ENCODE data around the gene EFHC2.

EFHC2 gene

GRCh38 chrX:44343412-44344141 lies at the start of gene EFHC2:
Gene EFHC2 (minus strand): TSS chrX:44343672. CDS start chrX:44343588, 84 bp downstream.
- DNase-seq (ENCODE audit: low spot score): no peak

- DNase-seq (ENCODE audit: low spot score): no peak
Measured at GRCh38 chrX:44392767-44393166, 49.3 kb upstream of the EFHC2 start.

GRCh38 chrX:44384688-44385338 lies 41.3 kb upstream of the EFHC2 start:
- no peak for DNase-seq (ENCODE audit: low spot score)

GRCh38 chrX:44382871-44383270 lies 39.4 kb upstream of the EFHC2 start:
- DNase-seq (ENCODE audit: low spot score): no peak

- no peak for DNase-seq (ENCODE audit: low spot score)
Measured at GRCh38 chrX:44352758-44353157, 9.3 kb upstream of the EFHC2 start.

- DNase-seq (ENCODE audit: low spot score): no peak
Measured at GRCh38 chrX:44349561-44349960, 6.1 kb upstream of the EFHC2 start.

GRCh38 chrX:44344687-44345086 lies 1.2 kb upstream of the EFHC2 start:
- DNase-seq (ENCODE audit: low spot score): no peak

- DNase-seq (ENCODE audit: low spot score): no peak
Measured at GRCh38 chrX:44344194-44344593, 722 bp upstream of the EFHC2 start.

GRCh38 chrX:44342866-44343265 lies 606 bp downstream of the EFHC2 start:
- DNase-seq (ENCODE audit: low spot score): no peak

- DNase-seq (ENCODE audit: low spot score): no peak
Measured at GRCh38 chrX:44338361-44338760, 5.1 kb downstream of the EFHC2 start.

GRCh38 chrX:44332437-44332836 lies 11.0 kb downstream of the EFHC2 start:
- no peak for DNase-seq (ENCODE audit: low spot score)

- DNase-seq (ENCODE audit: low spot score): no peak
Measured at GRCh38 chrX:44330227-44330626, 13.2 kb downstream of the EFHC2 start.

GRCh38 chrX:44319550-44319949 lies 23.9 kb downstream of the EFHC2 start:
- DNase-seq (ENCODE audit: low spot score): no peak

- DNase-seq (ENCODE audit: low spot score): no peak
Measured at GRCh38 chrX:44317181-44317580, 26.3 kb downstream of the EFHC2 start.

- no peak for DNase-seq (ENCODE audit: low spot score)
Measured at GRCh38 chrX:44314808-44315207, 28.7 kb downstream of the EFHC2 start.

- DNase-seq (ENCODE audit: low spot score): no peak
Measured at GRCh38 chrX:44314259-44314734, 29.2 kb downstream of the EFHC2 start.

- DNase-seq (ENCODE audit: low spot score): no peak
Measured at GRCh38 chrX:44312421-44312820, 31.1 kb downstream of the EFHC2 start.

GRCh38 chrX:44310227-44310626 lies 33.2 kb downstream of the EFHC2 start:
- DNase-seq (ENCODE audit: low spot score): no peak

- DNase-seq (ENCODE audit: low spot score): no peak
Measured at GRCh38 chrX:44308869-44309268, 34.6 kb downstream of the EFHC2 start.

- peak; percentile 68 for DNase-seq (ENCODE audit: low spot score)
Measured at GRCh38 chrX:44306356-44306755, 37.1 kb downstream of the EFHC2 start.

- no peak for DNase-seq (ENCODE audit: low spot score)
Measured at GRCh38 chrX:44305921-44306320, 37.6 kb downstream of the EFHC2 start.

- no peak for DNase-seq (ENCODE audit: low spot score)
Measured at GRCh38 chrX:44303119-44303518, 40.4 kb downstream of the EFHC2 start.

GRCh38 chrX:44299177-44299576 lies 44.3 kb downstream of the EFHC2 start:
- DNase-seq (ENCODE audit: low spot score): no peak
